Psoas muscle (tissue), 8 donors: ENCODE results near the gene RNASEH2A. TPM values are rescaled to one million over a fixed set of nuclear protein-coding genes. Genes with fewer than 3 reads are reported as not detected.

ENCODE experiments used
- ATAC-seq, 4 donors: fragments of 200-7000 bp; cut with Tn5 transposase; one replicate each; pipeline ENCODE4 v1.9.1; 2020; ENCODE audit warnings: moderate library complexity in 3 of 4, mild to moderate bottlenecking in 2 of 4
- DNase-seq, 2 donors: peaks; one replicate each; pipeline ENCODE4 v3.0.0-alpha.2; 2020
- H3K27ac ChIP-seq: fragments of 200-600 bp; one replicate; pipeline ENCODE4 v1.8.0; 2022
- H3K27me3 ChIP-seq, 3 donors: fragments of 200-600 bp in 1 of 3; one replicate each; pipeline versions ENCODE4 v1.6.1 to v1.8.0; 2013 to 2022; ENCODE audit warnings: low read length in 2 of 3, mild to moderate bottlenecking in 2 of 3, moderate library complexity in 1 of 3; ENCODE audit not compliant: insufficient read depth in 3 of 3
- H3K36me3 ChIP-seq, 2 donors: fragments of 200-600 bp in 1 of 2; one replicate each; pipeline versions ENCODE4 v1.6.1 to v1.8.0; 2013 to 2022; ENCODE audit warnings: low read depth in 1 of 2, mild to moderate bottlenecking in 1 of 2, moderate library complexity in 1 of 2; ENCODE audit not compliant: insufficient read depth in 1 of 2
- H3K4me1 ChIP-seq: fragments of 200-600 bp; one replicate; pipeline ENCODE4 v1.8.0; 2022
- H3K4me3 ChIP-seq: fragments of 200-600 bp; one replicate; pipeline ENCODE4 v1.8.0; 2022; ENCODE audit warnings: mild to moderate bottlenecking
- H3K9me3 ChIP-seq: fragments of 200-600 bp; one replicate; pipeline ENCODE4 v1.8.0; 2022
- WGBS, 3 donors: extraction: QIAGEN DNeasy Blood & Tissue Kit; methylation state at CpG; one replicate each; pipeline versions ENCODE4 v1.1.6 to v1.1.7; 2013; 5-methylcytosine and 5-hydroxymethylcytosine counted together
- intact Hi-C, 2 donors: fragments of 100-400 bp; cut with DNase I; formaldehyde crosslinking; loops; one replicate each; pipeline versions ENCODE4 v1.11.0 to v1.14.2; 2022
- polyA plus RNA-seq, 3 donors: library from polyadenylated mRNA; stranded (reverse); fragments of 200-250 nt; gene quantifications; one replicate each; pipeline ENCODE4 v1.2.3, GENCODE V29; 2013
- total RNA-seq, 4 donors: library from RNA; stranded (reverse); fragmentation: NEBNext Ultra II Directional in 2 of 4; extraction: Animal tissue kit (Norgen Biotek cat#: 25700) in 2 of 4; gene quantifications; one replicate each; pipeline versions ENCODE4 v1.2.1 to v1.2.4, GENCODE V29; 2021 to 2023
- TF ChIP-seq, protein P1 (sequence below): fragments of 200-600 bp; IDR thresholded peaks from one replicate; pipeline ENCODE4 v1.8.0; 2022; ENCODE audit warnings: antibody characterized with exemption
- donor health status: healthy with polysubstance abuse.
- donor health status: DM: no; HTN: no; CAD: no; lungs with moderate emphysema.
- donor health status: Bipolar disorder and iron deficiency.
- donor health status: healthy.
- donor health status: DM: yes; HTN: yes; CAD: no.
- donor health status: DM: no; HTN: no; CAD: no.
- donor health status: DM: no; HTN: no; CAD: no.
- donor health status: DM: yes; HTN: yes; CAD: no.

RNASEH2A gene
- total and polyA plus RNA-seq, 7 donors = 2.4 to 9.0 (median 3.6) TPM

- TF ChIP-seq, protein P1, sequence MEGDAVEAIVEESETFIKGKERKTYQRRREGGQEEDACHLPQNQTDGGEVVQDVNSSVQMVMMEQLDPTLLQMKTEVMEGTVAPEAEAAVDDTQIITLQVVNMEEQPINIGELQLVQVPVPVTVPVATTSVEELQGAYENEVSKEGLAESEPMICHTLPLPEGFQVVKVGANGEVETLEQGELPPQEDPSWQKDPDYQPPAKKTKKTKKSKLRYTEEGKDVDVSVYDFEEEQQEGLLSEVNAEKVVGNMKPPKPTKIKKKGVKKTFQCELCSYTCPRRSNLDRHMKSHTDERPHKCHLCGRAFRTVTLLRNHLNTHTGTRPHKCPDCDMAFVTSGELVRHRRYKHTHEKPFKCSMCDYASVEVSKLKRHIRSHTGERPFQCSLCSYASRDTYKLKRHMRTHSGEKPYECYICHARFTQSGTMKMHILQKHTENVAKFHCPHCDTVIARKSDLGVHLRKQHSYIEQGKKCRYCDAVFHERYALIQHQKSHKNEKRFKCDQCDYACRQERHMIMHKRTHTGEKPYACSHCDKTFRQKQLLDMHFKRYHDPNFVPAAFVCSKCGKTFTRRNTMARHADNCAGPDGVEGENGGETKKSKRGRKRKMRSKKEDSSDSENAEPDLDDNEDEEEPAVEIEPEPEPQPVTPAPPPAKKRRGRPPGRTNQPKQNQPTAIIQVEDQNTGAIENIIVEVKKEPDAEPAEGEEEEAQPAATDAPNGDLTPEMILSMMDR = no peak
- Histone ChIP-seq H3K4me1 (no peaks in the 10 kb centered on the region), H3K27ac (no peak overlapping the region), H3K27me3 (no peaks in the 10 kb centered on the region), H3K4me3 (no peak overlapping the region), H3K9me3 (no peaks in the 10 kb centered on the region), H3K36me3 (peaks cover 0 to 63% of the 10 kb centered on the region in 2 donors)
- no peak for ATAC-seq
- intact Hi-C loops = loop anchor here (5.0 kb wide), 3 partner anchors 33 to 83 kb away; partner anchors contain the start of genes PRDX2 (in 1 of the 2) and THSD8 (in 1 of the 2)
- 94 to 96% (median 95%) methylated on average over 16 of the region's 16 CpGs for WGBS, 3 donors
- DNase-seq = no peak
Measured at GRCh38 chr19:12764698-12765097, 41.7 kb upstream of the RNASEH2A start.

DNA sequence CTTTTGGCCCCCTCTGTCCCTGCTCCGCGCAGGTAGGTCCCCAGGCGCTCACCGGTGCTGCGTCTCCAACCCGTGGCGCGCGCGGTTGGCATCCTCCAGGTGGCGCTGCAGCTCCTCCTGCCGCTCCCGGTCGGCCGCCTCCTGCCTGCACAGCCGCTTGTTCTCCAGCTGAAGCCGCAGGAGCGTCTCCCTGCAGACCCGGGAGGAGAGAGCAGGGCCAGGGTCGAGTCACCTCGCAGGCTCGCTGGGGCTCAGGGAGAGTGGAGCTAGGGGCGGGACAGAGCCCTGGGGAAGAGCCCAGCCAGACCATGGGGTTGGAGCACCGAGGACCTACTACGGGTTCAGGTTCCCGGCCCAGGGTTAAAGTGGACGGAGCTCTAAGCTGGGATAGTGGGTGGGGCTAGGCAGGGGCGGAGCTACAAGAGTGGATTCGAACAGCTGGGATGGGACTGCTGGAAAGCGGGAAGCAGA lies 40.3 kb upstream of the RNASEH2A start:
- H3K36me3 ChIP-seq = peaks cover 0 to 71% of the 10 kb centered on the region in 2 donors
- no peaks in the 10 kb centered on the region for H3K4me1 ChIP-seq
- H3K9me3 ChIP-seq = no peaks in the 10 kb centered on the region
- ATAC-seq (peak; percentile 71 to 86 (median 82)), DNase-seq (peak; percentile 76 to 89)
- TF ChIP-seq, protein P1 = peak; percentile 75
- WGBS, 3 donors = 34 to 60% (median 42%) methylated on average over 21 to 30 of the region's 30 CpGs
- peak overlapping the region; percentile 46 for H3K27ac ChIP-seq
- peak overlapping the region; percentile 52 for H3K4me3 ChIP-seq
- H3K27me3 ChIP-seq = no peaks in the 10 kb centered on the region
- intact Hi-C loops = loop anchor here in 1 of 2 donors (5.0 kb wide), 1 partner anchor 81 kb away; no protein-coding TSS in a partner anchor

- WGBS, 3 donors = 90 to 93% (median 91%) methylated on average over 11 of the region's 11 CpGs
Measured at GRCh38 chr19:12767150-12767549, 39.2 kb upstream of the RNASEH2A start.

DNA sequence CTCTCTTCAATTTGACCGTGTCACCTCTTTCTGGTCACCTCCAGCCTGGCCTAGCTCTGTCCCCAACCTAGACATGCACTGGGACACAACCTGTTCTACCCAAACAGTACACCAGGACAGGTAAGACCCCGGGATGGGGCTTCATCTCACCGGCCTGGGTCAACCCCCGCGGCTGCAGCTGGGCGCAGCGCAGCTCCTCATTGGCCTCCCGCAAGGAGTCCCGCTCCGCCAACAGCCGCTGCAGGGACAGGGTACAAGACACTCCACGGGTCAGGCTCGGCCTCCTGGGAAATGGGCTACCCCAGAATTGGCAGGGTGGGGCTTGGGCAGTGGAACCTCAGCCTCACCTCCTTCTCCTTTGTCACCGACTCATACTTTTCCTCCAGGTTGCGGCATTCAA lies 38.7 kb upstream of the RNASEH2A start:
- TF ChIP-seq, protein P1 = no peak
- Histone ChIP-seq H3K27me3 (no peaks in the 10 kb centered on the region), H3K4me1 (peaks cover 10% of the 10 kb centered on the region), H3K27ac (no peak overlapping the region), H3K36me3 (peaks cover 0 to 63% of the 10 kb centered on the region in 2 donors), H3K4me3 (no peak overlapping the region), H3K9me3 (no peaks in the 10 kb centered on the region)
- intact Hi-C loops = loop anchor here in 1 of 2 donors (5.0 kb wide), 1 partner anchor 80 kb away; no protein-coding TSS in a partner anchor
- ATAC-seq (no peak), DNase-seq (no peak)
- WGBS, 3 donors = 92 to 96% (median 94%) methylated on average over 15 of the region's 15 CpGs

More at GRCh38 chr19:12767150-12767549, 39.2 kb upstream of the RNASEH2A start:
- intact Hi-C loops = loop anchor here in 1 of 2 donors (5.0 kb wide), 1 partner anchor 80 kb away; no protein-coding TSS in a partner anchor
- H3K36me3 ChIP-seq = peaks cover 0 to 69% of the 10 kb centered on the region in 2 donors
- no peak for DNase-seq
- H3K4me3 ChIP-seq = no peak overlapping the region
- no peaks in the 10 kb centered on the region for H3K9me3 ChIP-seq
- H3K4me1 ChIP-seq = peaks cover 5% of the 10 kb centered on the region
- TF ChIP-seq, protein P1 = no peak
- H3K27me3 ChIP-seq = no peaks in the 10 kb centered on the region
- no peak overlapping the region for H3K27ac ChIP-seq
- no peak for ATAC-seq
